Epidermal melanocyte (primary cell): ENCODE data around the gene PIP5KL1.

Source experiments
- DNase-seq: peaks from one replicate; pipeline ENCODE4 v3.0.0; 2011; ENCODE audit warnings: low spot score; ENCODE audit not compliant: insufficient read length

Gene PIP5KL1

GRCh38 chr9:127968700-127969383, 38.3 kb upstream of the PIP5KL1 start:
- DNase-seq, result no peak

GRCh38 chr9:127968042-127968441, 37.5 kb upstream of the PIP5KL1 start:
- no peak for DNase-seq

GRCh38 chr9:127967151-127967809, 36.7 kb upstream of the PIP5KL1 start:
- DNase-seq, result no peak

GRCh38 chr9:127966416-127967150, 36.0 kb upstream of the PIP5KL1 start:
- no peak for DNase-seq

GRCh38 chr9:127965953-127966352, 35.4 kb upstream of the PIP5KL1 start:
- no peak for DNase-seq

GRCh38 chr9:127963359-127964064, 32.9 kb upstream of the PIP5KL1 start:
- no peak for DNase-seq

GRCh38 chr9:127963041-127963358, 32.4 kb upstream of the PIP5KL1 start:
- DNase-seq, result no peak

DNA sequence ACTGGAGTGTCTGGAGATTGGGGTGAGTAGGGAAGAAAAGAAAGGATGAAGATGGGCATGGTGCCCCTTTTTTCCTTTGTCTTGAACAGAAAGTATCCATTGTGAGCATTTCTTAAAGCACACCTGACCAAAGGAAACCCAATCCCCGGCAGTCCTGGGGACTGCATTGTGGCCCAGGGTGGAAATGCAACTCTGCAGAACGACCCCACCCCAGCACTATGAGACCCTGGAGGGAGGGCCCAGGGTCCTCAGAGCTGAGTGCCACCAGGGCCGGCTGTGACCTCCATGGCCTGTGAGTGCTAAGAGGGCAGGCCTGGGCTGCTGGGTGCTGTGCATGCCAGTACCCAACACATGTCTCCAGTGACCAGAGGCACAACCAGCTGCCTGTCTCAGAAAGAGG, 31.7 kb upstream of the PIP5KL1 start:
- DNase-seq, result no peak

DNA sequence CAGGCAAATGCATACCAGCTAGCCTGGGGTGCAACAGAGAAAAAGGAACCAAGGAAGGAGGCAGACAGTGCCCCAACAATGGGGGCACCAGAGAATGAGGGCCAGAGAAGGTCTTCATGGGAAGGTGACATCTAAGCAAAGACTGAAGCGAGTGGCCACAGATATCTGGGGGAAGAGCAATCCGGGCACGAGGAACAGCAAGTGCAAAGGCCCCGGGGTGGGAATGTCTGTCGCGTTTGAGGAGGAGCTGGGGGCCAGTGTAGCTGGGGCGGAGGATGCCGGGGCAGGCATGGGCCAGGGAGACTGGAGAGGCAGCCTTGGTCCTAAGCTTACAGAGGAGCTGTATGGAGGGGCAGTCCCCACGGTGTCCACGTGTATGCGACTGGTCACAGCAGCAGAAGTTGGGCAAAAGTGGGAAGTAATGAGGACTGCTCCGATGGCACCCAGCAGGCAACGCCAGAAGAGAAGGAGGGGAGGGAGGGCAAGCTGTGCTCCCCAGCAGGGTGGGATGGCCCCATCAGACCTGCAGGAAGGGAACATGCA, 31.1 kb upstream of the PIP5KL1 start:
- no peak for DNase-seq

DNA sequence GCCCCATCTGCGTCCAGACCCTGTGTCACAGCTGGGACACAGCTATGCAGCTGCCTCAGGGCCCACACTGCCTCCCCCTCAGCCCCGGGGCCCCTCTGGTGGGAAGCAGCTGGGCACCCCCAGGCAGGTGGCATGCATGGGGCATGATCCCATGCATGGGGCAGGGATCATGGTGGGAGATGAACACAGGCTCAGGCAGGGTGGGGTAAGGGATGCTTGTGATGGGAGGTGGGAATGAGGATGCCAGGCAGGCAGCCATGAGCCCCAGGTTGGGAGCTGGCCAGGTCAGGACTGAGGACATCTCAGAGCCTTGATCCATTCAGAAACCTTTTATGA, 30.5 kb upstream of the PIP5KL1 start:
- DNase-seq, result no peak

DNA sequence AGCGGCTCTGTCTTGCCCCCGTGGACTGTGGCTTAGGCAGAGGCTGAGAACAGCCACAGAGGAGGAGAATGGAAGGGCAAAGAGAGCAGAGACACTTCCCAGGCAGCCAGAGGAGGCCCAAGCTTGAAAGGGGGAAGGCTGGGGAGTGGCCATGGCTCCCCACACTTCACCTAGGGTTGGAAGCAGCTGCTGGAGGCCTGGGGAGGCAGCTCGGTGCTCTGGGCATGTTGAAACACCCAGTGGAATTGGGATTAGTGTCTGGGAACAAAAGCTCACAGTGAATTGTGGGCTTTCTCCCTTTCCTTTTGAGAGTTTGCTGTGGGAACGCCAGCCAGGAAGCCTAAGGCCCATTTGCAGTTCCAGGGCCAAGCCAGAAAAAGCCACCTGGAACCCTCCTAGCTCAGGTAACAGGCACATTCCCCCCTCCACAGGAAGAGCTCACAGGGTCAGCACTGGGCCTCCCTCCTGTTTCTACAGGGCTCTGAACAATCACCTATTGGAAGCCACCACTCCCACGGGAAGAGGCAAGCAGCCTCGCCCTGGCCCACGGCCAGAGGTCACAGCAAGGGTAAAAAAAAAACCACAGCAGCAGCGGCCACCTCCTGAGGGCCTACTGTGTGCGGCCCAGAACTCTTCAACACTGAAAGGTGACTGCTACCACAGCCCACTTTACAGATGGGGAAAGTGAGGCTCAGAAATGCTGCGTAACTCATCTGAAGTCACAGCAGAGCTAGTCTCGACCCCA, 30.0 kb upstream of the PIP5KL1 start:
- DNase-seq, result no peak

DNA sequence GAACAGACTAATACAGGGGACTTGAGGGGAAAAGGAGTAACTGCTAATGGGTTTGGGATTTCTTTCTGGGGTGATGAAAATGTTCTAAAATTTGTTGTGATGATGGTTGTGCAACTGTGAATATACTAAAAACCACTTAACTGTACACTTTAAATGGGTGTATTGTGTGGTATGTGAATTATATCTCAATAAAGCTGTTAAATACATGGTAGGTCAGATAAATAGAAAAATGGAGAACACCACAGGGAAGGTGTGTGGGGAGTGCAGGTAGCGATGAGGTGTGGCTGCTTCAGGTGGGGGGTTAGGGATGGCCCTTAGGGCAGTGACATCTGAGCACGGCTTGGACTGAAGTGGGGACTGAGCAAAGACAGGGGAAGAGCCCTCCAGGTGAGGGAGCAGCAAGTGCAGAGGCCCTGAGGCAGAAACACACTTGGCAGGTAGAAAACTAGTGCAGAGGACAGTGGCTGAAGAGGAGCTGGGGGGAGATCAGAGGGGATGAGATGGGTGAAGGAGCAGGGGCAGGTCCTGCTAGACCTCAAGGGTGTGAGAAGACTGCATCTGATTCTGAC, 29.3 kb upstream of the PIP5KL1 start:
- no peak for DNase-seq

DNA sequence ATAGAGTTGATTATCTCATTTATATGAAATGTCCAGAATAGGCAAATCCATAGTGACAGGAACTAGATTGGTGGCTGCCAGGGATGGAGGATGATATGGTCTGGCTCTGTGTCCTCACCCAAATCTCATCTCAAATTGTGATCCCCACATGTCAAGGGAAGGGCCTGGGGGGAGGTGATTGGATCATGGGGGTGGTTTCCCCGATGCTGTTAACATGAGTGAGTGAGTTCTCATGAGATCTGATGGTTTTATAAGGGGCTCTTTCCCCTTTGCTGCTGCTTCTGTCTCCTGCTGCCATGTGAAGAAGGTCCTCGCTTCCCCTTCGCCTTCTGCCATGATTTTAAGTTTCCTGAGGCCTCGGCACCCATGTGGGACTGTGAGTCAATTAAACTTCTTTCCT, 28.8 kb upstream of the PIP5KL1 start:
- no peak for DNase-seq

DNA sequence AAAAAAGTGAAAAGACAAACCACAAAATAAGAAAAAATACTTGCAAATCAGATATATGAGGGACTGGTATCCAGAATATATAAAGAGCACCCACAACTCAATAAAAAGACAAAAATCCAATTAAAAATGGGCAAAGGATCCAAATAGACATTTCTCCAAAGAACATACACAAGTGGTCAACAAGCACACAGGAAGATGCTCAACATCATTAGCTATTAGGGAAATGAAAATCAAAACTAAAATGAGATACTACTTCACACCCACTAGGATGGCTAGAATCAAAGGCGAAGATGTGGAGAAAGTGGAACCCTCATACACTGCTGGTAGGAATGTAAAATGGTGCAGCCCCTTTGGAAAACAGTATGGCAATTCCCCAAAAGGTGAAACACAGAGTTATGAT, 28.2 kb upstream of the PIP5KL1 start:
- no peak for DNase-seq

GRCh38 chr9:127955294-127956015, 24.9 kb upstream of the PIP5KL1 start:
- DNase-seq, result no peak

- no peak for DNase-seq
Observed at GRCh38 chr9:127954831-127955293, 24.3 kb upstream of the PIP5KL1 start.

- DNase-seq, result no peak
Observed at GRCh38 chr9:127953768-127954505, 23.4 kb upstream of the PIP5KL1 start.

- DNase-seq, result no peak
Observed at GRCh38 chr9:127953154-127953553, 22.6 kb upstream of the PIP5KL1 start.

DNA sequence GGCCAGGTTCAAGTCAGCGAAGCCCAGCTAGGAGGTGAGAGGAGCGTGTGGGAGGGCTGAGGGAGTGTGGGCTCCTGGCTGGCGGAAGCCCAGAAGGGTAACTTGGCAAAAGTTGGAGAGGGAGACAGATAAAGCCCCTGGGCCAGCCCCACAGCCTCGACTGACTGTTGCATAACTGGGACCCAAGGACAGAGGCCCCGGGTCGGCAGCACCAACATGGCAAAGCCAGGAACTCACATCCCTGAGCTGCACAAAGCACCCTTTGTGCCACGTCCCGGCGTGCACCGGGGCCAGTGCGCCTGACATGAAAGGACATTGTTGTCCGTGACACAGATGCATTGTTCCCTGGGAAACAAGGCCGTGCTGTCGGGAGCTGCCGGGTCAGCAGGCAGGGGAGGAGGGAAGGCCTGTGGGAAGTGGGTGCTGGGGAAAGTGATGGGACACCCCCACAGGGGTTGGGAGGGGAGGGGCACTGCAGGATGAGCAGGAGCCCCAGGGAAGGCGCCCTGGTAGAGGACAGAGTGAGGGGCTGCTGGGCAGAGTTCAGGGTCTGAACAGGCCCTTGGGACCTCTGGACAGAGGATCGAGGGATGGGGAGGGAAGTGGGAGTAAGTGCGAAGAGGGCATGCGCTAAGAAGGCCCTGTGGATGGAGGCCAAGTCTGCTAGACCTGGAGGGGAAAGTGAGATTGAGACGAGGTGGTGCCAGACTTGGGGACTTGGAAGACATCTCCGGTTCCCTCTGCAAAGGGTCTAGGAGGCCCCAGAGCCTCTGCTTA, 20.1 kb upstream of the PIP5KL1 start:
- DNase-seq, result peak; percentile 85
